Prostate gland (tissue), 2 donors: ENCODE results near the gene S1PR4. TPM values are rescaled to one million over a fixed set of nuclear protein-coding genes. Genes with fewer than 3 reads are reported as not detected.

Experiments
- DNase-seq: peaks from one replicate; pipeline ENCODE4 v3.0.0-alpha.2; 2019; ENCODE audit warnings: low spot score
- H3K27ac ChIP-seq, 2 donors: fragments of 200-600 bp; sonication (generic); 2 replicates each; pipeline ENCODE4 v1.5.1; 2017 to 2019
- H3K27me3 ChIP-seq: fragments of 200-600 bp; sonication (generic); replicated peaks from 2 replicates; pipeline ENCODE4 v1.5.1; 2019; ENCODE audit not compliant: insufficient read depth
- H3K36me3 ChIP-seq, 2 donors: fragments of 200-600 bp; sonication (generic); 1 replicate in 1 of 2; 2 replicates in 1 of 2; pipeline versions ENCODE4 v1.5.1 to v1.8.1; 2017 to 2019
- H3K4me1 ChIP-seq: fragments of 200-600 bp; sonication (generic); replicated peaks from 2 replicates; pipeline ENCODE4 v1.5.1; 2019
- H3K4me3 ChIP-seq, 2 donors: fragments of 200-600 bp; sonication (generic); 2 replicates each; pipeline ENCODE4 v1.5.1; 2017 to 2019
- H3K9me3 ChIP-seq: fragments of 200-600 bp; sonication (generic); 2 replicates; pipeline ENCODE4 v1.5.1; 2017
- POLR2A ChIP-seq: fragments of 450-650 bp; IDR thresholded peaks from one replicate; pipeline ENCODE4 v1.6.1; 2016; ENCODE audit warnings: antibody characterized with exemption, mild to moderate bottlenecking
- POLR2AphosphoS5 ChIP-seq: sonication (generic); formaldehyde crosslinking; IDR thresholded peaks from one replicate; pipeline ENCODE4 v1.6.1; 2017; ENCODE audit warnings: antibody characterized with exemption
- WGBS: methylation state at CpG from one replicate; pipeline ENCODE4 v1.1.5; 2018; 5-methylcytosine and 5-hydroxymethylcytosine counted together
- intact Hi-C: fragments of 100-400 bp; cut with DNase I; formaldehyde crosslinking; loops from one replicate; pipeline ENCODE4 v1.14.2; 2022
- total RNA-seq, 2 donors: library from RNA; depleted of rRNA; stranded (reverse); fragments of >200 nt; gene quantifications; one replicate each; pipeline ENCODE4 v1.1.0, GENCODE V29; 2016
- TF ChIP-seq, protein P1 (sequence below), 4 experiments: fragments of 200-600 bp in 2 of 4; fragments of 450-650 bp in 2 of 4; sonication (generic) in 2 of 4; IDR thresholded peaks; 1 replicate in 3 of 4; 2 replicates in 1 of 4; pipeline ENCODE4 v1.5.1; 2016 to 2019; ENCODE audit warnings: antibody characterized with exemption in 4 of 4, mild to moderate bottlenecking in 2 of 4, moderate library complexity in 2 of 4

The S1PR4 gene
- total RNA-seq, 2 donors from 2014 or later = 0.14 to 1.5 TPM

DNA sequence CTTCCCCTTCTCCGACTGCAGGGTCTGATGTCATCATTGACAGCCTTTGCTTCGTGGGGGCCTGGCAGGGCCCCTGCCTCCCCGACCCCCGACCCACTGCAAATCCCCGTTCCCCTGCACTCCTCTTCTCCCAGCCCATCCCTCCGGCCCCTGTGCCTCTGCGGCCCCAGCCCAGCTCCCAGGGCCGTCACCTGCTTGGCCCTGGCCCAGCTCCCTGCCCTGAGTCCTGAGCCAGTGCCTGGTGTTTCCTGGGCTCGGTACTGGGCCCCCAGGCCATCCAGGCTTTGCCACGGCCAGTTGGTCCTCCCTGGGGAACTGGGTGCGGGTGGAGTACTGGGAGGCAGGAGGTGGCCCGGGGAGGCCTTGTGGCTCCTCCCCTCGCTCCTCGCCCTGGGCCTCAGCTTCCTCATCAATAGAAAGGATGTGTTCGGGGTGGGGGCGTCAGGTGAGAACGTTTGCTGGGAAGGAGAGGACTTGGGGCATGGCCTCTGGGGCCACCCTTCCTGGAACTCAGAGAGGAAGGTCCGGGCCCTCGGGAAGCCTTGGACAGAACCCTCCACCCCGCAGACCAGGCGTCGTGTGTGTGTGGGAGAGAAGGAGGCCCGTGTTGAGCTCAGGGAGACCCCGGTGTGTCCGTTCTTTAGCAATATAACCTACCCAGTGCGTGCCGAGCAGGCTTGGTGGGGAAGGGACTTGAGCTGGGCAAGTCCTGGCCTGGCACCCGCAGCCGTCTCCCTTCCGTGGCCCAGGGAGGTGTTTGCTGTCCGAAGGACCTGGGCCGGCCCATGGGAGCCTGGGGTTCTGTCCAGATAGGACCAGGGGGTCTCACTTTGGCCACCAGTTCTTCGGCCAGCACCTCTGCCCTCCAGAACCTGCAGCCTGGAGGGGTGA is 30.0 kb downstream of the S1PR4 start:
- H3K4me3 ChIP-seq = no peak overlapping the region
- no peak for DNase-seq
- H3K36me3 ChIP-seq = peaks cover 3 to 19% of the 10 kb centered on the region in 2 donors
- H3K27ac ChIP-seq = no peak overlapping the region
- H3K27me3 ChIP-seq = no peaks in the 10 kb centered on the region
- intact Hi-C loops = no loop called here
- H3K4me1 ChIP-seq = no peaks in the 10 kb centered on the region
- H3K9me3 ChIP-seq = no peaks in the 10 kb centered on the region
- 90% methylated on average over 29 of the region's 33 CpGs for WGBS
- TF ChIP-seq, protein P1, sequence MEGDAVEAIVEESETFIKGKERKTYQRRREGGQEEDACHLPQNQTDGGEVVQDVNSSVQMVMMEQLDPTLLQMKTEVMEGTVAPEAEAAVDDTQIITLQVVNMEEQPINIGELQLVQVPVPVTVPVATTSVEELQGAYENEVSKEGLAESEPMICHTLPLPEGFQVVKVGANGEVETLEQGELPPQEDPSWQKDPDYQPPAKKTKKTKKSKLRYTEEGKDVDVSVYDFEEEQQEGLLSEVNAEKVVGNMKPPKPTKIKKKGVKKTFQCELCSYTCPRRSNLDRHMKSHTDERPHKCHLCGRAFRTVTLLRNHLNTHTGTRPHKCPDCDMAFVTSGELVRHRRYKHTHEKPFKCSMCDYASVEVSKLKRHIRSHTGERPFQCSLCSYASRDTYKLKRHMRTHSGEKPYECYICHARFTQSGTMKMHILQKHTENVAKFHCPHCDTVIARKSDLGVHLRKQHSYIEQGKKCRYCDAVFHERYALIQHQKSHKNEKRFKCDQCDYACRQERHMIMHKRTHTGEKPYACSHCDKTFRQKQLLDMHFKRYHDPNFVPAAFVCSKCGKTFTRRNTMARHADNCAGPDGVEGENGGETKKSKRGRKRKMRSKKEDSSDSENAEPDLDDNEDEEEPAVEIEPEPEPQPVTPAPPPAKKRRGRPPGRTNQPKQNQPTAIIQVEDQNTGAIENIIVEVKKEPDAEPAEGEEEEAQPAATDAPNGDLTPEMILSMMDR (IDR thresholded peaks at IDR 0.05) = no peak
- TF ChIP-seq POLR2A = no peak
- no peak for TF ChIP-seq POLR2AphosphoS5

DNA sequence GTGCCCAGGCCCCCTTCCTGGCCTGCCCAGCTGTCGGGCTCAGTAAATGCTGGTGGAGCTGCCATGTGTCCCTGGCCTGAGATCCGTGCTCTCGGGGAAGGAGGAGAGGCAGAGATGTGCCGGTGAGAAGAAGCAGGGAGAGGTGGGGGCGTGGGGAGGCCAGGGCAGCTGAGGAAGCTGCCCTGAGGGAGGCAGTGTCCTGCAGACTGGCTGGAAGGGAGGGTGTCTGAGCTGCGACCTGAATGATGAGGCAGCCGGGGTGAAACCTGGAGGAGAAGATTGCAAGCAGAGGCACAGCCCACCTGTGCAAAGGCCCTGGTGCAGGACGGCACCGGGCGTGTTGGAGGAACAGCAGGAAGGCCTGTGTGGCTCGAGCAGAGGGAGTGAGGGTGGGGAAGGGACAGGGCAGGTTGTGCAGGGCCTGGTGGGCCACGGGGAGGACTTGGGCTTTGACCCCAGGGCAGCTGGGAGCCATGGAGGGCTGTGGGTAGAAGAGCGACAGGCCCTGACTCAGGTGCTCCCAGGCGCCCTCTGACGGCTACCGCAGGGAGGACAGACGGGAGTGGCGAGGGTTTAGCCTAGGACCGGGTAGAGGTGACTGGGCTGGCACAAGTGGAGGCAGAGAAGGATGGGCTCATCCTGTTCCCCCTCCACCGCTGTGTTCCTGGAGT is 31.9 kb downstream of the S1PR4 start:
- Histone ChIP-seq H3K27ac (no peak overlapping the region), H3K27me3 (no peaks in the 10 kb centered on the region), H3K4me1 (no peaks in the 10 kb centered on the region), H3K36me3 (peaks cover 3 to 19% of the 10 kb centered on the region in 2 donors), H3K9me3 (no peaks in the 10 kb centered on the region), H3K4me3 (no peak overlapping the region)
- no peak for DNase-seq
- no peak for TF ChIP-seq POLR2AphosphoS5
- TF ChIP-seq, protein P1 (IDR thresholded peaks at IDR 0.05) = peak in 1 of 4 experiments; percentile 53
- 42% methylated on average over 20 of the region's 20 CpGs for whole genome bisulfite sequencing
- intact Hi-C loops = no loop called here

DNA sequence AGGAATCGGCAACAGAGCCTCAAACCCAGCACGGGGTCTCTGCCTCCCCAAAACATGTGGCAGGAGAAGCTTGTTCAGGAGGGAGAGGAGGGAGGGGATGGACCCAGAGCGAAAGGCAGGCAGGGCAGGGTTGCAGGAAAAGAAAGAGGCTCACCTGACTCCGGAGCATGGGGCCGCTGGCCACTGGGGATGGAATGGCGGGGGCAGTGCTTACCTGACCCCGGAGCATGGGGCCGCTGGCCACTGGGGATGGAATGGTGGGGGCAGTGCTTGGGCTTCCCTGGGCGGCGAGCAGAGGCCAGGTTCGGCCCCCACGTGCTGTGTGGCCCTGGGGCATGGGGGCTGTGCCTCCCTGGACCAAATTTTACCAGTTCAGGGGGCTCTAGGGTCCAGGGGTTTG is 32.6 kb downstream of the S1PR4 start:
- Histone ChIP-seq H3K27me3 (no peaks in the 10 kb centered on the region), H3K27ac (no peak overlapping the region), H3K4me3 (no peak overlapping the region), H3K9me3 (no peaks in the 10 kb centered on the region), H3K36me3 (peaks cover 2 to 16% of the 10 kb centered on the region in 2 donors), H3K4me1 (no peaks in the 10 kb centered on the region)
- intact Hi-C loops = no loop called here
- DNase-seq = no peak
- TF ChIP-seq, protein P1 (IDR thresholded peaks at IDR 0.05) = no peak
- no peak for TF ChIP-seq POLR2A
- 48% methylated on average over 12 of the region's 12 CpGs for WGBS

DNA sequence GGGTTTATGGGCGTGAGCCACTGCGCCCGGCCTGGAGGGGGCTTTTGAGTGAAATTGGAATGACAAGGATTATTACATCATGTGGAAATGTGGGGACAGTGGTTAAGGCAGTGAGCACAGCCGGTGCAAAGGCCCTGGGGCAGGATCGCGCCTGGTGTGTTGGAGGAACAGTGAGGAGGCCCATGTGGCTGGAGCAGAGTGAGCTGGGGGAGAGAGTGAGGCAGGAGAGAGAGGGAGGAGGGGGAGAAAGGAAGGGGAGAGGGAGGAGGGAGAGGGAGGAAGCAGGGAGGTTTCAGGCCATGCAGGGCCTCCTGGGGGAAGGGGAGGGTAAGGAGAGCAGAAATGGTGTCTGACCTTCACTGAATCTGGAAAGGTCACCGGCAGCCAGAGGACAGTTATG is 34.6 kb downstream of the S1PR4 start:
- intact Hi-C loops = no loop called here
- H3K9me3 ChIP-seq = no peaks in the 10 kb centered on the region
- no peaks in the 10 kb centered on the region for H3K27me3 ChIP-seq
- no peak for DNase-seq
- TF ChIP-seq POLR2AphosphoS5 (no peak), POLR2A (no peak)
- TF ChIP-seq, protein P1 (IDR thresholded peaks at IDR 0.05) = no peak
- H3K4me3 ChIP-seq = no peak overlapping the region
- H3K4me1 ChIP-seq = no peaks in the 10 kb centered on the region
- 97% methylated on average over 7 of the region's 7 CpGs for WGBS
- H3K36me3 ChIP-seq = no peaks in the 10 kb centered on the region
- no peak overlapping the region for H3K27ac ChIP-seq
